K562 (cell line): ENCODE data around the gene DBNDD2. TPM values are rescaled to one million over a fixed set of nuclear protein-coding genes. Genes with fewer than 3 reads are reported as not detected.

Experiments
- ATAC-seq: fragments of 200-7000 bp; cut with Tn5 transposase; 3 replicates; pipeline ENCODE4 v1.9.1; 2020; ENCODE audit warnings: moderate library complexity
- Bru-seq: library from RNA; stranded (reverse); fragments of 400-500 nt; gene quantifications from one replicate; lab custom pipeline; 2021; lab: Mats Ljungman, UMichigan
- BruChase-seq, 2 experiments: library from RNA; stranded (reverse); fragments of 400-500 nt; gene quantifications; one replicate each; lab custom pipeline; 2021; lab: Mats Ljungman, UMichigan
- BruUV-seq: library from RNA; stranded (reverse); fragments of 400-500 nt; replicated peaks from 2 replicates; lab custom pipeline; 2021; lab: Mats Ljungman, UMichigan
- CTCF ChIA-PET: fragments of 300-600 bp; formaldehyde crosslinking; extraction: SDS; loops from one replicate; lab custom pipeline; 2021; ENCODE audit warnings: low intra/inter-chr PET ratio; lab: Yijun Ruan, JAX
- POLR2A ChIA-PET: fragments of 300-600, 350-650 bp; sonication (Branson Sonifier 250); formaldehyde crosslinking; extraction: SDS; loops from one replicate; lab custom pipeline; 2021; ENCODE audit warnings: antibody characterized with exemption, inconsistent platforms; lab: Yijun Ruan, JAX
- DNase-seq, 4 experiments: peaks; one replicate each; pipeline versions ENCODE4 v3.0.0 to v3.0.0-alpha.2; 2011 to 2018; ENCODE audit warnings: low spot score in 3 of 4, mixed read lengths in 3 of 4; ENCODE audit errors: extremely low read depth in 1 of 4
- FAIRE-seq: peaks from 2 replicates; lab custom pipeline; 2011; peaks lifted over from hg19 to GRCh38; lab: Jason Lieb, UNC
- H2AFZ ChIP-seq: 2 replicates; pipeline ENCODE4 v1.6.0; 2011; ENCODE audit warnings: low read depth, low read length, control low read depth, inconsistent platforms
- H3K27ac ChIP-seq: fragments of 200-600 bp; 3 replicates; pipeline ENCODE4 v1.8.0; 2011; ENCODE audit warnings: low read depth, mild to moderate bottlenecking, control low read depth, inconsistent platforms, low read length, moderate library complexity, mixed read lengths; ENCODE audit errors: extremely low read depth
- H3K27me3 ChIP-seq, 2 experiments: fragments of 300-600 bp in 1 of 2; 2 replicates in 1 of 2; 3 replicates in 1 of 2; pipeline versions ENCODE4 v1.6.0 to v1.8.0; 2011; ENCODE audit warnings: inconsistent platforms in 2 of 2, low read length in 2 of 2, mild to moderate bottlenecking in 1 of 2, mixed read lengths in 1 of 2, moderate library complexity in 1 of 2; ENCODE audit not compliant: control insufficient read depth in 2 of 2, insufficient read depth in 2 of 2
- H3K36me3 ChIP-seq: fragments of 300-600 bp; 3 replicates; pipeline ENCODE4 v1.8.0; 2011; ENCODE audit warnings: mild to moderate bottlenecking, low read length, inconsistent platforms; ENCODE audit not compliant: control insufficient read depth, insufficient read depth
- H3K4me1 ChIP-seq, 2 experiments: fragments of 200-600 bp in 1 of 2; replicated peaks in 1 of 2; 2 replicates in 1 of 2; 3 replicates in 1 of 2; pipeline versions ENCODE4 v1.5.1 to v1.8.0; 2011; ENCODE audit warnings: inconsistent platforms in 2 of 2, low read length in 2 of 2, mild to moderate bottlenecking in 1 of 2, mixed read lengths in 1 of 2, moderate library complexity in 1 of 2; ENCODE audit not compliant: control insufficient read depth in 2 of 2, insufficient read depth in 2 of 2
- H3K4me2 ChIP-seq: 2 replicates; pipeline ENCODE4 v1.6.1; 2011; ENCODE audit warnings: low read length, control low read depth, inconsistent platforms, mixed read lengths; ENCODE audit not compliant: insufficient read depth
- H3K4me3 ChIP-seq: fragments of 200-600 bp; sonication (generic), shearing (Covaris generic); 2 replicates; pipeline ENCODE4 v1.5.1; 2016; ENCODE audit warnings: control low read depth, inconsistent platforms
- H3K79me2 ChIP-seq: fragments of 200-600 bp; 3 replicates; pipeline ENCODE4 v1.8.0; 2011; ENCODE audit warnings: low read length, inconsistent platforms; ENCODE audit not compliant: control insufficient read depth, insufficient read depth
- H3K9ac ChIP-seq, 2 experiments: 2 replicates each; pipeline versions ENCODE4 v1.6.0 to v1.6.1; 2011; ENCODE audit warnings: low read depth in 2 of 2, low read length in 2 of 2, control low read depth in 1 of 2, inconsistent platforms in 1 of 2, mild to moderate bottlenecking in 1 of 2, mixed read lengths in 1 of 2; ENCODE audit not compliant: insufficient read depth in 1 of 2
- H3K9me1 ChIP-seq: one replicate; pipeline ENCODE4 v1.6.0; 2011; ENCODE audit warnings: inconsistent platforms, mild to moderate bottlenecking, low read length, moderate library complexity; ENCODE audit not compliant: control insufficient read depth, insufficient read depth
- H3K9me3 ChIP-seq: replicated peaks from 2 replicates; pipeline ENCODE4 v1.5.1; 2011; ENCODE audit warnings: low read depth, low read length, inconsistent platforms; ENCODE audit not compliant: control insufficient read depth, insufficient read depth
- H4K20me1 ChIP-seq: replicated peaks from 2 replicates; pipeline ENCODE4 v1.6.1; 2011; ENCODE audit warnings: low read length, inconsistent platforms, mixed read lengths; ENCODE audit not compliant: control insufficient read depth, insufficient read depth
- COPS2 ChIP-seq: fragments of 450-650 bp; conservative IDR thresholded peaks from 2 replicates; pipeline ENCODE4 v1.6.1; 2016; ENCODE audit warnings: mild to moderate bottlenecking, moderate library complexity
- EGR1 ChIP-seq: fragments of 450-650 bp; conservative IDR thresholded peaks from 2 replicates; pipeline ENCODE4 v1.6.1; 2017; ENCODE audit warnings: mild to moderate bottlenecking
- LCOR ChIP-seq: sonication (generic); formaldehyde crosslinking; IDR thresholded peaks from 2 replicates; pipeline ENCODE4 v1.8.0; 2022; ENCODE audit warnings: mild to moderate bottlenecking, missing genetic modification reagents
- RBFOX2 ChIP-seq: fragments of 200-400 bp; formaldehyde crosslinking; IDR thresholded peaks from 2 replicates; pipeline ENCODE4 v1.6.1; 2017; ENCODE audit warnings: low read depth, mild to moderate bottlenecking, low read length, moderate library complexity
- WGBS: fragments of 100-300 bp; shearing (Covaris generic); methylation state at CpG from one replicate; pipeline ENCODE4 v1.1.6; 2016; ENCODE audit warnings: low coverage, mixed read lengths; ENCODE audit not compliant: insufficient coverage; ENCODE audit errors: missing lambda C conversion rate; 5-methylcytosine and 5-hydroxymethylcytosine counted together
- in situ Hi-C: fragments of 300-500 bp; cut with MboI; formaldehyde crosslinking; loops from 4 replicates; pipeline ENCODE4 v1.15.0; 2018; ENCODE audit warnings: inconsistent platforms, mixed read lengths
- intact Hi-C: fragments of 100-400 bp; cut with micrococcal nuclease; formaldehyde crosslinking; loops from 2 replicates; pipeline ENCODE4 v1.14.2; 2022
- long read RNA-seq, 3 experiments: library from polyadenylated mRNA in 2 of 3; library from RNA in 1 of 3; unstranded in 2 of 3; stranded (forward) in 1 of 3; transcript quantifications; one replicate each; pipeline ENCODE4 v2.0.0, GENCODE V29; 2019 to 2022
- polyA minus RNA-seq, 3 experiments: library from RNA; depleted of rRNA, polyadenylated mRNA; stranded (reverse); fragments of >200 nt; gene quantifications; 2 replicates each; pipeline ENCODE4 v1.2.3, GENCODE V29; 2011
- polyA plus RNA-seq, 8 experiments: library from polyadenylated mRNA; depleted of rRNA in 4 of 8; stranded (reverse) in 5 of 8; unstranded in 3 of 8; fragments of >200 nt; fragmentation: Nextera tagmentation in 2 of 8; fragmentation: Illumina TruSeq in 1 of 8; extraction: Ambion mirVana in 2 of 8; extraction: Trizol in 1 of 8; gene quantifications; 2 replicates each; pipeline versions ENCODE4 v1.2.1 to v1.2.3, GENCODE V29; 2011 to 2014; ENCODE audit warnings: inconsistent platforms in 1 of 8, missing spikeins in 1 of 8
- total RNA-seq, 7 experiments: library from RNA; depleted of rRNA in 6 of 7; stranded (reverse); fragments of >200 nt in 6 of 7; fragmentation: Illumina TruSeq in 2 of 7; extraction: Trizol in 2 of 7; gene quantifications; 2 replicates each; pipeline versions ENCODE4 v1.2.1 to v1.2.3, GENCODE V29; 2011 to 2021; ENCODE audit warnings: low replicate concordance in 1 of 7

Gene DBNDD2, protein sequence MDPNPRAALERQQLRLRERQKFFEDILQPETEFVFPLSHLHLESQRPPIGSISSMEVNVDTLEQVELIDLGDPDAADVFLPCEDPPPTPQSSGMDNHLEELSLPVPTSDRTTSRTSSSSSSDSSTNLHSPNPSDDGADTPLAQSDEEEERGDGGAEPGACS
- 7.3 and 11.0 TPM in 2 replicates for total RNA-seq (2011; cell fraction: chromatin; rRNA removed; ENCODE audit: low replicate concordance)
- total RNA-seq (2011; cell fraction: nucleolus; rRNA removed) = 11.7 and 13.3 TPM in 2 replicates
- 9.9 and 11.7 TPM in 2 replicates for total RNA-seq (2011; cell fraction: nucleoplasm; rRNA removed)
- 12.8 and 17.7 TPM in 2 replicates for total RNA-seq (2014; rRNA removed)
- total RNA-seq (2014; rRNA removed; fragmentation: Illumina TruSeq; extraction: Trizol) = 31.6 and 33.8 TPM in 2 replicates
- total RNA-seq (2015; rRNA removed; fragmentation: Illumina TruSeq; extraction: Trizol) = 32.4 and 35.8 TPM in 2 replicates
- total RNA-seq (2021) = 36.9 and 43.4 TPM in 2 replicates
- polyA plus RNA-seq (2011; rRNA removed) = 51.6 and 64.0 TPM in 2 replicates
- polyA plus RNA-seq (2011; cell fraction: cytosol; rRNA removed) = 71.4 and 85.4 TPM in 2 replicates
- polyA plus RNA-seq (2011; cell fraction: nucleus; rRNA removed) = 36.6 and 45.8 TPM in 2 replicates
- 37.1 and 77.0 TPM in 2 replicates for polyA plus RNA-seq (2012)
- 49.7 and 53.9 TPM in 2 replicates for polyA plus RNA-seq (2014; fragmentation: Illumina TruSeq; extraction: Trizol)
- polyA plus RNA-seq (2014; fragmentation: Nextera tagmentation; extraction: Ambion mirVana) = 10 to 100 TPM; 15.2 to 20.3 TPM
- polyA plus RNA-seq (2014; rRNA removed) = 62.3 and 62.5 TPM in 2 replicates
- polyA minus RNA-seq (2011; rRNA and poly(A)+ RNA removed) = 22.7 and 35.5 TPM in 2 replicates
- 13.6 and 15.1 TPM in 2 replicates for polyA minus RNA-seq (2011; cell fraction: cytosol; rRNA and poly(A)+ RNA removed)
- polyA minus RNA-seq (2011; cell fraction: nucleus; rRNA and poly(A)+ RNA removed) = 10.0 and 11.1 TPM in 2 replicates
- Bru-seq, nascent RNA = percentile 73 among the genes with signal in this experiment
- percentile 72 among the genes with signal in this experiment for BruChase-seq, experiment 1, labeled RNA remaining after a 2-hour chase
- percentile 77 among the genes with signal in this experiment for BruChase-seq, experiment 2, labeled RNA remaining after a 6-hour chase
- long read RNA-seq, experiment 1, transcript DBNDD2-202 (4 exons, 1,078 nt) = major isoform, 38 of 49 reads
- long read RNA-seq, experiment 1, partial matches to known transcripts = 1 of 49 reads
- long read RNA-seq, experiment 1, other reads (novel, unspliced or antisense) = 4 of 49 reads
- long read RNA-seq, experiment 2, transcript DBNDD2-202 (4 exons, 1,078 nt) = major isoform, 33 of 42 reads
- long read RNA-seq, experiment 2, partial matches to known transcripts = 0 of 42 reads
- long read RNA-seq, experiment 2, other reads (novel, unspliced or antisense) = 4 of 42 reads
- long read RNA-seq, experiment 3, transcript DBNDD2-202 (4 exons, 1,078 nt) = major isoform, 16 of 18 reads
- long read RNA-seq, experiment 3, partial matches to known transcripts = 1 of 18 reads
- long read RNA-seq, experiment 3, other reads (novel, unspliced or antisense) = 1 of 18 reads

DNA sequence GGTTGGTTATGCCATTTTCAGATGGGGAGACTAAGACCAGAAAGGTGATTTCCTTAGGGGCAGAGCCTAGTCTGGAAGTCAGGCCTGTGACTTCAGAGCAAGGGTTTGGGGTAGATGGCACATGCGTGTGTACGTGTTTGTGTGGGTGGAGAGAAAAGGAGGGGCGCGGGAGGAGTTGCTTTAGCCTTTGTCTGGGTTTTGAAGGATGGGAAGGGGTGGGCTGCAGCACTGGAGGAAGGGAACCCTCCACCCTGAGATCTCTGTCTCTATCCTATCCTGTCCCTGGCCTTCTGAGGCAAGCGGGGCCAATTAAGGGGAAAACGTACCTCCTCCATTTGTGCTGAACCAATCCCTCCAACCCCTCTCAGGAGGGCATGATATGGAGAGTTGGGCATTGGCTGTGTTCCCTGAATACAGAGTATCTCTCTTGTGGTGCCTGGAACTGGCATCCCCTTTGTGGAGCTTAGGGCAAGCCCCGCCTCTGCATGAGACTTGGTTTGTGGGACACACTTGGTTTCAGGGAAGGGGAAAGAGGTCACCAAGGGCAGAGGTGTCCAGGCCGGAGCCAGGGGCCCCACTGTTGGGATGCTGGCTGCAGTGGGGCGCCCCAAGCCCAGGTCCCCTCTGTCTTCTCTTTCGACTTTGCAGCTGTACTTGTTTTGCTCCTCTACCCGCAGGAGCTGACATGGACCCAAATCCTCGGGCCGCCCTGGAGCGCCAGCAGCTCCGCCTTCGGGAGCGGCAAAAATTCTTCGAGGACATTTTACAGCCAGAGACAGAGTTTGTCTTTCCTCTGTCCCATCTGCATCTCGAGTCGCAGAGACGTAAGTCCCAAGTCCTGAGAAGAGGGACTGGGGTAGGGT, at the start of gene DBNDD2:
DBNDD2 (plus strand) TSS at position 507 of the 863 bp plus-strand sequence; CDS start at position 686, 179 bp downstream.
- Histone ChIP-seq H4K20me1 (no peaks in the 10 kb centered on the region), H3K4me2 (peak within 1 kb of the TSS; percentile 90), H3K27ac (no peak within 1 kb of the TSS; the same call in 2 of the 3 replicates), H3K4me3 (peak within 1 kb of the TSS; percentile 70), H2AFZ (peak within 1 kb of the TSS; percentile 96; the same call in 1 of the 2 replicates), H3K9ac (peak within 1 kb of the TSS; percentile 72 to 89; a peak in 3 of 4 replicates), H3K4me1 (peaks cover 23 to 25% of the 10 kb centered on the region in 2 experiments; a peak in 4 of 5 replicates), H3K36me3 (peaks cover 19% of the 10 kb centered on the region), H3K9me1 (no peaks in the 10 kb centered on the region), H3K27me3 (no peaks in the 10 kb centered on the region; a peak in 1 of 5 replicates), H3K79me2 (peaks cover 17% of the 10 kb centered on the region; the same call in 2 of the 3 replicates), H3K9me3 (no peaks in the 10 kb centered on the region)
- TF ChIP-seq EGR1 (peak; percentile 28; the same call in 1 of the 2 replicates), COPS2 (no peak), RBFOX2 (0 out of 2 replicates have a peak, but pooled peaks have one; percentile 17), LCOR (CRISPR knock-in tag) (no peak)
- BruUV-seq = no TSS peak
- DNase-seq = no peak
- WGBS = 87% methylated on average over 21 of the region's 21 CpGs
- POLR2A ChIA-PET = interaction anchor here (1.0 to 1.7 kb wide), 4 partner anchors 8 to 37 kb away, joined by 3 to 9 read pairs (median 4); partner anchors contain the start of gene PIGT
- CTCF ChIA-PET = no interaction called here
- in situ Hi-C loops = no loop called here
- intact Hi-C loops = no loop called here
- FAIRE-seq = no peak
- no peak for ATAC-seq
